ENCODE results near the gene SKIC2. TPM values are rescaled to one million over a fixed set of nuclear protein-coding genes. Genes with fewer than 3 reads are reported as not detected.
A peak's percentile ranks its signal among the peaks of the same experiment; 100 is the strongest.

SKIC2 gene
- total and polyA plus RNA-seq, 3 experiments from 2014 or later, result 21.1 to 114 (median 110) TPM

DNA sequence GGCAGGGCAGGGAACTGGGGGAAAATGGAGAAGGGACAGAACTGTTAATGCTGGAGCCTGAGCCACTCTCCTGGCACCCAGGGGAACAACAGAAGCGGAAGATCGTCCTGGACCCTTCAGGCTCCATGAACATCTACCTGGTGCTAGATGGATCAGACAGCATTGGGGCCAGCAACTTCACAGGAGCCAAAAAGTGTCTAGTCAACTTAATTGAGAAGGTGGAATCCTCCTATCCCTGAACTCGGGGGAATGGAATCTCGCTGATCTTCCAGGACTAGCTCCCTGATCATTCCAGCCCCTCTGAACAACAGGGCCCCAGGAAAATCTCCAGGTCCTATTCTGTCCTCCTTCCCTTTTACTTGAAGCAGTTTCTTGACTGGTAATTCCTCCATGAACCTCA lies 11.1 kb upstream of the SKIC2 start:
- Histone ChIP-seq H3K4me1 (ENCODE audit: insufficient read depth, low read length) (no peaks in the 10 kb centered on the region), H3K4me3 (ENCODE audit: low read length) (no peak overlapping the region), H3K9me3 (ENCODE audit: low read length) (no peaks in the 10 kb centered on the region), H3K27ac (ENCODE audit: low read depth, low read length) (no peak overlapping the region), H3K27me3 (ENCODE audit: insufficient read depth, low read length, poor library complexity, severe bottlenecking) (peaks cover 3% of the 10 kb centered on the region), H3K36me3 (ENCODE audit: insufficient read depth, low read length) (peaks cover 5% of the 10 kb centered on the region)
- Mint-ChIP-seq H3K4me3 (no peak overlapping the region), H3K9me3 (no peaks in the 10 kb centered on the region), H3K4me1 (no peaks in the 10 kb centered on the region), H3K27me3 (peaks cover 7 to 17% of the 10 kb centered on the region in 2 donors), H3K36me3 (peaks cover 0 to 22% (median 2%) of the 10 kb centered on the region in 3 donors), H3K27ac (peak overlapping the region in 1 of 8 donors; percentile 54)
- POLR2A ChIA-PET, result no interaction called here
- no peak for DNase-seq
- CTCF ChIA-PET, result no interaction called here

DNA sequence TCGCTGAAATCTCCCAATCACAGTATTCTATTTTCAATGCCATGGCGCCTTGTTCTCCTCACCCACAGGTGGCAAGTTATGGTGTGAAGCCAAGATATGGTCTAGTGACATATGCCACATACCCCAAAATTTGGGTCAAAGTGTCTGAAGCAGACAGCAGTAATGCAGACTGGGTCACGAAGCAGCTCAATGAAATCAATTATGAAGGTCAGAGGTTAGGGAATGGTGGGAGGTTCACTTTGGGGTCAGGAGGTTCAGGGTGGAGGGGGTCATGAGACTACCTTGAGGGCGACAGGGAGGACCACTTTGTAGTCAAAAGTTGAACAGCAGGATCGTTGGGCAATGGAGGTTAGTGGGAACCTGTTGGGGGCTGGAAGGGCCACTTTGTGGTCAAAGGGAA lies 10.7 kb upstream of the SKIC2 start:
- ChIA-PET CTCF (no interaction called here), POLR2A (no interaction called here)
- peaks cover 10% of the 10 kb centered on the region for H3K36me3 ChIP-seq (ENCODE audit: insufficient read depth, low read length)
- Mint-ChIP-seq H3K27me3 (peaks cover 7 to 17% of the 10 kb centered on the region in 2 donors), H3K4me3 (no peak overlapping the region), H3K27ac (peak overlapping the region in 1 of 8 donors; percentile 23), H3K9me3 (no peaks in the 10 kb centered on the region), H3K4me1 (no peaks in the 10 kb centered on the region), H3K36me3 (peaks cover 3 to 26% (median 5%) of the 10 kb centered on the region in 3 donors)
- H3K9me3 ChIP-seq (ENCODE audit: low read length), result no peaks in the 10 kb centered on the region
- no peak overlapping the region for H3K27ac ChIP-seq (ENCODE audit: low read depth, low read length)
- no peak for DNase-seq
- no peak overlapping the region for H3K4me3 ChIP-seq (ENCODE audit: low read length)
- H3K4me1 ChIP-seq (ENCODE audit: insufficient read depth, low read length), result no peaks in the 10 kb centered on the region
- peaks cover 3% of the 10 kb centered on the region for H3K27me3 ChIP-seq (ENCODE audit: insufficient read depth, low read length, poor library complexity, severe bottlenecking)

DNA sequence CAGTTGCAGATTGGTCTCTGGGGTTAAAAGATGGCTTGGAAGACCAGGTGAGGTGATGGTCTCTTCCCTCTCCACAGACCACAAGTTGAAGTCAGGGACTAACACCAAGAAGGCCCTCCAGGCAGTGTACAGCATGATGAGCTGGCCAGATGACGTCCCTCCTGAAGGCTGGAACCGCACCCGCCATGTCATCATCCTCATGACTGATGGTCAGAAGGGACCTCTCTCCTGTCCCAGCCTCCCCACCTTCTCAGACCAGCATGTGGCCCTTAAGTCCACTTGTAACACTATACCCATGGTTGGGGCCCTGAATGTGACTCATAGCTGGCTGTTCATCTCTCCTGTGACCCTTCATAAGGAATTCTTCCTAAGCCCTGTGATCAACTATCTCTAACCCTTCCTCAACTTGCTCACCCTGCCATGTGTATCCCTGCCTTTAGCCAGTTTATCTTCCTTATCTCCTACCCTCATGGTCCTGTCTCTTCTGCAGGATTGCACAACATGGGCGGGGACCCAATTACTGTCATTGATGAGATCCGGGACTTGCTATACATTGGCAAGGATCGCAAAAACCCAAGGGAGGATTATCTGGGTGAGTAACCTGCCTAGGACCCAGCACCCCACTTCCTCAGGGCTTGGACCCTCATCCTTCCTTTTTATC lies 10.1 kb upstream of the SKIC2 start:
- H3K36me3 Mint-ChIP-seq, result peaks cover 5 to 32% (median 6%) of the 10 kb centered on the region in 3 donors
- Histone ChIP-seq H3K36me3 (ENCODE audit: insufficient read depth, low read length) (peaks cover 15% of the 10 kb centered on the region), H3K4me1 (ENCODE audit: insufficient read depth, low read length) (no peaks in the 10 kb centered on the region), H3K4me3 (ENCODE audit: low read length) (no peak overlapping the region), H3K9me3 (ENCODE audit: low read length) (no peaks in the 10 kb centered on the region), H3K27me3 (ENCODE audit: insufficient read depth, low read length, poor library complexity, severe bottlenecking) (peaks cover 3% of the 10 kb centered on the region), H3K27ac (ENCODE audit: low read depth, low read length) (no peak overlapping the region)
- H3K4me1 Mint-ChIP-seq, result no peaks in the 10 kb centered on the region
- H3K27ac Mint-ChIP-seq, result peak overlapping the region in 3 of 8 donors; percentile 23 to 74 (median 34)
- peaks cover 6 to 13% of the 10 kb centered on the region in 2 donors for H3K27me3 Mint-ChIP-seq
- H3K9me3 Mint-ChIP-seq, result no peaks in the 10 kb centered on the region
- DNase-seq, result no peak
- ChIA-PET POLR2A (no interaction called here), CTCF (no interaction called here)
- no peak overlapping the region for H3K4me3 Mint-ChIP-seq

DNA sequence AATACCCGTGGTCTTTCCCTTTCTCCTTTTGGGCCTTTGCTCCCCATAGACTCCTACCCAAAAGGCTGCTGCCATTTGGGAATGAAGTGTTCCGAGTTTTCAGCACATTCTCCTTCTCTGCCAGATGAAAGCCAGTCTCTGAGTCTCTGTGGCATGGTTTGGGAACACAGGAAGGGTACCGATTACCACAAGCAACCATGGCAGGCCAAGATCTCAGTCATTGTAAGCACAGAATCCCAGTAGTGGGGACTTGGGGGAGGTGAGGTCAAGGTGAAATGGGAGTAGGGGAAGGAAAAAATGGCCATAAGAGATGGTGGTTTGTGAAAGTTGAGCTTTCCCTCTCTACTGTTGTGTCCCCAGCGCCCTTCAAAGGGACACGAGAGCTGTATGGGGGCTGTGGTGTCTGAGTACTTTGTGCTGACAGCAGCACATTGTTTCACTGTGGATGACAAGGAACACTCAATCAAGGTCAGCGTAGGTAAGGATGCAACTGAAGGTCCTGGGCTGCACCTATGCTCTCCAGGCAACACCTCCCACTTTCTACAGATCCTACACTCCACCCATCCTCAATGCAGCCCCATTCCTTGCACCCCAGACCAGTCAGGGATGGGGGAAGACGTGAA lies 8.9 kb upstream of the SKIC2 start:
- no peak for DNase-seq
- POLR2A ChIA-PET, result no interaction called here
- no peak overlapping the region for H3K27ac ChIP-seq (ENCODE audit: low read depth, low read length)
- Mint-ChIP-seq H3K4me1 (no peaks in the 10 kb centered on the region), H3K36me3 (peaks cover 11 to 44% (median 12%) of the 10 kb centered on the region in 3 donors), H3K4me3 (no peak overlapping the region), H3K27me3 (peaks cover 1 to 8% of the 10 kb centered on the region in 2 donors), H3K9me3 (no peaks in the 10 kb centered on the region), H3K27ac (peak overlapping the region in 5 of 8 donors; percentile 34 to 78 (median 76))
- no peaks in the 10 kb centered on the region for H3K27me3 ChIP-seq (ENCODE audit: insufficient read depth, low read length, poor library complexity, severe bottlenecking)
- CTCF ChIA-PET, result no interaction called here
- H3K4me3 ChIP-seq (ENCODE audit: low read length), result no peak overlapping the region
- no peaks in the 10 kb centered on the region for H3K9me3 ChIP-seq (ENCODE audit: low read length)
- H3K36me3 ChIP-seq (ENCODE audit: insufficient read depth, low read length), result peaks cover 27% of the 10 kb centered on the region
- H3K4me1 ChIP-seq (ENCODE audit: insufficient read depth, low read length), result no peaks in the 10 kb centered on the region

DNA sequence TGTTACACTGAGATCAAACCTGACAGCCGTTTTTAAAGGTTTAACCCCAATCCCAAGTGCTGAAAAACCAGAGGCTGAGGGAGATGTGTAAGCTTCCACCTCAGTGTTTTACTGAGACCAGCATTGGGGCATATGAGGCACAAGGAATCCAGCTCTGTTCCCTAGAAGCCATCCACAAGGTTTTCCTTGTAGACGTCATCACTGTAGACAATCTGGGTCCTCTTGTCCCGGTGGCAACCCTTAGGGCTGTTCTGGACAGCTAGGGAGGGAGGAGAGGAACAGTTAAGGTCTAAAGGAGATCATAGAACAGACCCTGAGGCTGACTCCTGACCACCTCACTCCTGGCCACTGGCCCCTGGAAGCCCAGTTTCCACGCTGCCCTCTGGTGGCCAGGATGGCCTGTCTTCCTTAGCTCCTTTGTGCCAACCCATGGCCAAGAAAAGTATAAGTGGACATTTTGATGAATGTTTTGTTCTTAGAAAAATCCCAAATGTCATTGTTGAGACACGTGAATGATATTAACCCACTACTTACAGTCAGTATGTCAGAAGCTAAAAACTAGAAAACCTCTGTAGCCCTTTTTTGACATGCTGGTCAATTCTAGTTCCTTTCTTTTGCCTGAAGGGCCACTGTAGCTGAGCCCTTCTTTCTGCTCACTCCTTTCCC lies 6.7 kb upstream of the SKIC2 start:
- Mint-ChIP-seq H3K4me1 (peaks cover 1 to 3% (median 2%) of the 10 kb centered on the region in 3 donors), H3K9me3 (no peaks in the 10 kb centered on the region), H3K4me3 (peak overlapping the region in 1 of 7 donors; percentile 60), H3K27me3 (no peaks in the 10 kb centered on the region), H3K36me3 (peaks cover 11 to 64% (median 12%) of the 10 kb centered on the region in 3 donors), H3K27ac (peak overlapping the region in 3 of 8 donors; percentile 13 to 66 (median 30))
- CTCF ChIA-PET, result interaction anchor here (0.6 to 1.6 kb wide), 12 partner anchors 9 to 278 kb away, joined by 3 to 7 read pairs (median 4); partner anchors contain the start of genes DXO, EHMT2, LY6G5C and ZBTB12
- POLR2A ChIA-PET, result interaction anchor here (0.5 kb wide), 1 partner anchor 1984 kb away, joined by 3 read pairs; no protein-coding TSS in a partner anchor
- Histone ChIP-seq H3K27ac (ENCODE audit: low read depth, low read length) (no peak overlapping the region), H3K27me3 (ENCODE audit: insufficient read depth, low read length, poor library complexity, severe bottlenecking) (no peaks in the 10 kb centered on the region), H3K9me3 (ENCODE audit: low read length) (no peaks in the 10 kb centered on the region), H3K36me3 (ENCODE audit: insufficient read depth, low read length) (peaks cover 38% of the 10 kb centered on the region), H3K4me1 (ENCODE audit: insufficient read depth, low read length) (peaks cover under 1% of the 10 kb centered on the region), H3K4me3 (ENCODE audit: low read length) (no peak overlapping the region)
- DNase-seq, result peak in 1 of 5 donors; percentile 24

DNA sequence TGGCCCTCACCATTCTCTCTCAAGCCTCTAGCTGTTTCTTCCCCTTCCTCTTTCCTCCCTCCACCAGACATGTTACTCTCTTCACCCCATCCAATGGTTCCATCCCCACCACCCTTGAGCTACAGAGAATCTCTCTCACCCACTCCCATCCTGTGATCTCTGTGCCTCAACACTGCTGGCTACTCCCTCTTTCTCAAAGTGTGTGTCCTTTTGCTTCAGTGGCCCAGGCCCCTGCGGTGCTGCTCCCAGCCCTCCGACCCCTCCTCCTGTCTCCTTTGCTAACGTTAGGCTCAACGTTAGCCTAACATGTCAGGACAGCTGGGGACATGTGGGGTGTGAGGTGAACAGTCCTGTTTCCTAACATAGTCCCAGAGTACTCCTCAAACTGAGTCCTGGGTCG lies 6.1 kb upstream of the SKIC2 start:
- H3K27ac ChIP-seq (ENCODE audit: low read depth, low read length), result no peak overlapping the region
- no peaks in the 10 kb centered on the region for H3K27me3 ChIP-seq (ENCODE audit: insufficient read depth, low read length, poor library complexity, severe bottlenecking)
- POLR2A ChIA-PET, result no interaction called here
- H3K4me1 Mint-ChIP-seq, result peaks cover 7 to 9% (median 8%) of the 10 kb centered on the region in 3 donors
- no peaks in the 10 kb centered on the region for H3K9me3 Mint-ChIP-seq
- H3K36me3 Mint-ChIP-seq, result peaks cover 11 to 68% (median 12%) of the 10 kb centered on the region in 3 donors
- CTCF ChIA-PET, result interaction anchor here (0.6 to 1.6 kb wide), 11 partner anchors 9 to 279 kb away, joined by 3 to 7 read pairs (median 4); partner anchors contain the start of genes DXO, EHMT2, LY6G5C and ZBTB12
- no peak overlapping the region for H3K4me3 ChIP-seq (ENCODE audit: low read length)
- no peak for DNase-seq
- peak overlapping the region in 1 of 7 donors; percentile 60 for H3K4me3 Mint-ChIP-seq
- H3K9me3 ChIP-seq (ENCODE audit: low read length), result no peaks in the 10 kb centered on the region
- H3K4me1 ChIP-seq (ENCODE audit: insufficient read depth, low read length), result peaks cover 7% of the 10 kb centered on the region
- H3K27ac Mint-ChIP-seq, result peak overlapping the region in 4 of 8 donors; percentile 30 to 93 (median 69)
- H3K36me3 ChIP-seq (ENCODE audit: insufficient read depth, low read length), result peaks cover 38% of the 10 kb centered on the region
- no peaks in the 10 kb centered on the region for H3K27me3 Mint-ChIP-seq

DNA sequence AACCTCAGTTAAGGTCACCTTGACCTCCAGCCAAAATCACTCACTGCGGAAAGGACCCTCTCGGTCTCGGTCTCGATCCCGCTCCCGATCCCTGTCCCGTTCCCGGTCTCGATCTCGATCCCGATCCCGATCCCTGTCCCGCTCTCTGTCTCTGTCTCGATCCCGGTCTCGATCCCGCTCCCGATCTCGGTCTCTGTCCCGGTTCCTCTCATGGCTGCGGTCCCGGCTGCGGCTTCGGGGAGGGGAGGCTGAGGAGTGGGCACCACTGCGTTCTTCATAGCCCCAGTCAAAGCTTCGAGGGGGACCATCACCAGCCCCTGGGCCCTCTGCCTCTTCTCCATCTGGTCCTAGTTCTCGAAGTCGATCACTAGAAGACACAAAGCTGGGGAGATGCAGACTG lies 4.5 kb upstream of the SKIC2 start:
- no peak overlapping the region for H3K4me3 ChIP-seq (ENCODE audit: low read length)
- Mint-ChIP-seq H3K36me3 (peaks cover 11 to 80% (median 12%) of the 10 kb centered on the region in 3 donors), H3K27ac (peak overlapping the region in 2 of 8 donors; percentile 38 to 47), H3K9me3 (no peaks in the 10 kb centered on the region), H3K27me3 (peaks cover 0 to 1% of the 10 kb centered on the region in 2 donors), H3K4me3 (peak overlapping the region in 1 of 7 donors; percentile 58), H3K4me1 (peaks cover 18 to 23% (median 22%) of the 10 kb centered on the region in 3 donors)
- H3K4me1 ChIP-seq (ENCODE audit: insufficient read depth, low read length), result peaks cover 18% of the 10 kb centered on the region
- H3K27me3 ChIP-seq (ENCODE audit: insufficient read depth, low read length, poor library complexity, severe bottlenecking), result no peaks in the 10 kb centered on the region
- no peak overlapping the region for H3K27ac ChIP-seq (ENCODE audit: low read depth, low read length)
- ChIA-PET CTCF (no interaction called here), POLR2A (no interaction called here)
- H3K9me3 ChIP-seq (ENCODE audit: low read length), result no peaks in the 10 kb centered on the region
- peaks cover 38% of the 10 kb centered on the region for H3K36me3 ChIP-seq (ENCODE audit: insufficient read depth, low read length)
- no peak for DNase-seq

Measured in CD8-positive, alpha-beta memory T cell (primary cell).